Activated T-cell treated with anti-CD3 and anti-CD28 coated beads, Interleukin-2, amount 50 U/mL, for 24 hours (primary cell): ENCODE results near the gene R3HDM4.

Experiments
- DNase-seq: peaks from one replicate; pipeline ENCODE4 v3.0.0-alpha.2; 2020
- H3K27ac Mint-ChIP-seq: 2 replicates; pipeline ENCODE4 v1.8.0; 2020; ENCODE audit warnings: mild to moderate bottlenecking, mixed read lengths
- H3K27me3 Mint-ChIP-seq: 2 replicates; pipeline ENCODE4 v1.8.0; 2020; ENCODE audit warnings: mixed read lengths
- H3K36me3 Mint-ChIP-seq: 2 replicates; pipeline ENCODE4 v1.8.0; 2020; ENCODE audit warnings: low read depth, mixed read lengths
- H3K4me1 Mint-ChIP-seq: 2 replicates; pipeline ENCODE4 v1.8.0; 2020; ENCODE audit warnings: low read depth, mixed read lengths
- H3K4me3 Mint-ChIP-seq: 2 replicates; pipeline ENCODE4 v1.8.0; 2020; ENCODE audit warnings: mild to moderate bottlenecking, moderate library complexity, mixed read lengths
- H3K9me3 Mint-ChIP-seq: 2 replicates; pipeline ENCODE4 v1.8.0; 2020; ENCODE audit warnings: mixed read lengths

R3HDM4 gene

DNA sequence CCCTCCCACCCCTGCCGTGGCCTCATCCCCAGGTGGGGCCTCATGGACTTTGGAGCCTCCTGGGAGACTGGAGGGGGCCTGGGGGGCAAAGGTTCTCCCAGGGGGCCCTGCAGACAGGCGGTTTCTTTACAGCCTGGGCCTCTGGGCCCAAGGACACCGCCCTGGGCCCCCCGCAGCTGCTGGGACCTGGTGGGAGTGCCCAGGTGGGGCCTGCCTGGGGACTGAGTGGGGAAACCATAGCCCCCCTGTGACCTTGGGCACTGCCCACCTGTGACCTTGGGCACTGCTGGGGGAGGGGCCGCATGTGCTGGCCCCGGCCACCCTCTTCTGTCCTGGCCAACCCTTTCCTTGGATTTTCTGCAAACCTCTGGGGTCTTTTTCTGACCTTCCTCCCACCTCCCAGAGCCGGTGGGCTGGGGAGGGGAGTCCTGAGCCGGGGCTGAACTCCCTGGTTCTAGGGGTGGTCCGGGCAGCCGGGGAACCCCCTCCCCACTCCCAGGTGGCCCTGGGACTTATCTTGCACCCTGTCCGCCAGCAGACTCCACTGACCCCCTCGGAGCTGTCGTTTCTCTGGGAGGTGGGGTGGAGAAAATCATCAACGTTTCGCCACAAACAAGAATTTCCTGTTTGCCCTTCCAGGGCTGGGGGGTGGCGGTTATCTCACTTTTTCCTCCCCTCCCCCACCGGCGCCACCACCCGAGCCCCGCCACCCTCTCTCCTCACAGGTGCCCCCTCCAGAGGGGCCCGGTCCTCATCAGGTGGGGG is 39.8 kb upstream of the R3HDM4 start:
- Mint-ChIP-seq H3K27ac (no peak overlapping the region), H3K4me1 (peaks cover 7% of the 10 kb centered on the region), H3K4me3 (no peak overlapping the region)

GRCh38 chr19:952049-952679 is 39.1 kb upstream of the R3HDM4 start:
- H3K9me3 Mint-ChIP-seq, result no peaks in the 10 kb centered on the region
- no peak overlapping the region for H3K27ac Mint-ChIP-seq
- no peak for DNase-seq
- peaks cover 7% of the 10 kb centered on the region for H3K4me1 Mint-ChIP-seq
- no peak overlapping the region for H3K4me3 Mint-ChIP-seq
- H3K36me3 Mint-ChIP-seq, result no peaks in the 10 kb centered on the region
- H3K27me3 Mint-ChIP-seq, result no peaks in the 10 kb centered on the region

More for the DNA sequence above, 39.8 kb upstream of the R3HDM4 start:
- Mint-ChIP-seq H3K27me3 (no peaks in the 10 kb centered on the region), H3K9me3 (no peaks in the 10 kb centered on the region), H3K36me3 (no peaks in the 10 kb centered on the region)
- no peak for DNase-seq

DNA sequence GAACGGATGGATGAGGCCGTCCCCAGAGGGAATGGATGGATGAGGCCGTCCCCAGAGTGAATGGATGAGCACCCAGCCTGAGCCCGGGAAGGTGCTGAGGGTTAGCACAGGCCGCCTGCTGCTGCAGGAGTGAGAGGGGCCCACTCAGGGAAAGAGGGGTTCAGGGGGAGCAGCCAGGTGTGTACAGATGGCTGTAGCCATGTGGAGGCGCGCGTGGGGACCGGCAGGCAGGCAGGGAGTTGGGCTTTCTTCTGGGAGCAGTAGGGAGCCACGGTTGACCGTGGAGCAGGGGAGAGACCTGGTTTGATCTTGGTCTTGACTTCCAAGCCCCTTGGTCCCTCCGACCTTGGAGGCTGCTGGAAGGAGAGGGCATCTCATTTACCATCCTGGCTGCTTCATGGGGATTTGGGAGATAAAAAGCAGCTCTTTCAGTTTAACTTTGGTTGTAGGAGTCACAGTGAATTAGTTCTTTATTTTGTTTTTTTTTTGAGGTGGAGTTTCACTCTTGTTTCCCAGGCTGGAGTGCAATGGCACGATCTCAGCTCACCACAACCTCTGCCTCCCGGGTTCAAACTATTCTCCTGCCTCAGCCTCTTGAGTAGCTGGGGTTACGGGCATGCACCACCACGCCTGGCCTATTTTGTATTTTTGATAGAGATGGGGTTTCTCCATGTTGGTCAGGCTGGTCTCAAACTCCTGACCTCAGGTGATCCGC is 37.5 kb upstream of the R3HDM4 start:
- Mint-ChIP-seq H3K36me3 (no peaks in the 10 kb centered on the region), H3K4me1 (peaks cover 7% of the 10 kb centered on the region), H3K4me3 (no peak overlapping the region), H3K27me3 (no peaks in the 10 kb centered on the region), H3K9me3 (no peaks in the 10 kb centered on the region), H3K27ac (no peak overlapping the region)
- DNase-seq, result no peak

DNA sequence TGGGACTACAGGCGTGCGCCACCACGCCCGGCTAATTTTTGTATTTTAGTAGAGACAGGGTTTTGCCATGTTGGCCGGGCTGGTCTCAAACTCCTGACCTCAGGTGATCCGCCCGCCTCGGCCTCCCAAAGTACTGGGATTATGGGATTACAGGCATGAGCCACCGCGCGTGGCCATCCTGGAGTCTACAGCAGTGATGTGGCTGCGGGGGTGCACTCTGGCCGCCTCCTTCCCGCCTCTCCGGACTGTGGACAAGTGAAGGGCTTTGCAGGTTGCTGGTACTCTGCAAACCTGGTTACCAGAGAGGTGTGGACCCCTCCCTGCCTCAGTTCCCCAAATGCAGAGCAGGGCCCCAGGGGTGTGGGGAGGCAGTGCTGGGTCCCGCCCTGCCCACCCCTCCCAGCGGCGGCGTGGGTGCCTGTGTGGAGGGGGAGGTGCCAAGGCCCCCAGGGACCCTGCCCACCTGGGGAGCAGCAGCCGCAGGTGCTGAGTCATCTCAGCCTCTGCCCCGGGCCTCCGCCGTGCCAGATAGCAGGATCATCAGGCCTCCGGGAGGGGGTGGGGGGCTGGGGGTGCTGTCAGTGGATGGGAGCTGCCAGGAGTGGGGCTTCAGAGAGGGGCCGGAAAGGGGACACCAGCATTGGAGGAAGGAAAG is 36.0 kb upstream of the R3HDM4 start:
- Mint-ChIP-seq H3K4me3 (no peak overlapping the region), H3K27ac (no peak overlapping the region), H3K4me1 (peaks cover 7% of the 10 kb centered on the region), H3K36me3 (no peaks in the 10 kb centered on the region), H3K9me3 (no peaks in the 10 kb centered on the region), H3K27me3 (no peaks in the 10 kb centered on the region)
- DNase-seq, result no peak

GRCh38 chr19:947707-948539 is 34.9 kb upstream of the R3HDM4 start:
- peaks cover 2% of the 10 kb centered on the region for H3K4me1 Mint-ChIP-seq
- no peaks in the 10 kb centered on the region for H3K36me3 Mint-ChIP-seq
- no peak for DNase-seq

DNA sequence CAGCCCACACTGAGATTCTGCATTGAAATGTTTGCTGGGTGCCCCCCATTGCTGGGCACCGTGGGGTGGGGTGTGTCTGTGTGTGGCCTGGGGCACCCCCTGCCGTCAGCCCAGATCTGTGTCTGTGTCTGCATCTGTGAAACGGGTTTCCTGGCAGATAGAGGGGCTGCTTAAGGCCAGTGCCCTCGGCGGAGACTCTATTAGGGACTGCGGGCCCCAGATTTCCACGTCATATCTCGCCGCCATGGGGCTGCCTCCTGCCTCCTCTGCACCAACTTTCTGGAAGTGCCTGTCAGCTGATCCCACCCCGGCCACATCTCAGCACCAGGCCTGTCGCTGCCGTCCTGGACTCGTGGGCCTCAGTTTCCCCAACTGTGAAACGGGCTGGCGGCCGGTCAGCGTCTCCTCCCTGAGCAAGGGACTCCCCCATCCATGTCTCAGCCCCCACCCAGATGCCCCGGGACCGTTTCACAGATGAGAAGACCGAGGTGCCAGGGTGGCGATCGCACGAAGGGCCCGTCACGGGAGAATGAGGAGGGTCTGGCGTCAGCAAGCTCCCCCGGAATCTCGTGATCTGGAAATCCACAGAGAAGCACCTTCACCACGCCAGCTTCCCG is 34.2 kb upstream of the R3HDM4 start:
- no peaks in the 10 kb centered on the region for H3K36me3 Mint-ChIP-seq
- H3K27me3 Mint-ChIP-seq, result no peaks in the 10 kb centered on the region
- DNase-seq, result no peak
- no peak overlapping the region for H3K27ac Mint-ChIP-seq
- no peaks in the 10 kb centered on the region for H3K9me3 Mint-ChIP-seq
- H3K4me1 Mint-ChIP-seq, result no peaks in the 10 kb centered on the region
- no peak overlapping the region for H3K4me3 Mint-ChIP-seq

More at GRCh38 chr19:947707-948539, 34.9 kb upstream of the R3HDM4 start:
- Mint-ChIP-seq H3K4me3 (no peak overlapping the region), H3K27ac (no peak overlapping the region), H3K9me3 (no peaks in the 10 kb centered on the region), H3K27me3 (no peaks in the 10 kb centered on the region)

- peaks cover 6% of the 10 kb centered on the region for H3K4me1 Mint-ChIP-seq
- H3K27ac Mint-ChIP-seq, result no peak overlapping the region
- H3K36me3 Mint-ChIP-seq, result no peaks in the 10 kb centered on the region
- no peaks in the 10 kb centered on the region for H3K27me3 Mint-ChIP-seq
- no peaks in the 10 kb centered on the region for H3K9me3 Mint-ChIP-seq
- DNase-seq, result no peak
- H3K4me3 Mint-ChIP-seq, result no peak overlapping the region
Measured at GRCh38 chr19:945401-946252, 32.6 kb upstream of the R3HDM4 start.

GRCh38 chr19:944663-945241 is 31.7 kb upstream of the R3HDM4 start:
- Mint-ChIP-seq H3K4me3 (no peak overlapping the region), H3K27ac (no peak overlapping the region), H3K4me1 (peaks cover 14% of the 10 kb centered on the region), H3K9me3 (no peaks in the 10 kb centered on the region), H3K27me3 (no peaks in the 10 kb centered on the region), H3K36me3 (no peaks in the 10 kb centered on the region)
- no peak for DNase-seq

- Mint-ChIP-seq H3K27ac (no peak overlapping the region), H3K36me3 (no peaks in the 10 kb centered on the region), H3K27me3 (no peaks in the 10 kb centered on the region), H3K4me1 (peaks cover 19% of the 10 kb centered on the region), H3K4me3 (no peak overlapping the region), H3K9me3 (no peaks in the 10 kb centered on the region)
- no peak for DNase-seq
Measured at GRCh38 chr19:944171-944567, 31.1 kb upstream of the R3HDM4 start.

GRCh38 chr19:943551-944170 is 30.6 kb upstream of the R3HDM4 start:
- no peaks in the 10 kb centered on the region for H3K36me3 Mint-ChIP-seq
- H3K4me3 Mint-ChIP-seq, result no peak overlapping the region
- H3K4me1 Mint-ChIP-seq, result peaks cover 19% of the 10 kb centered on the region
- H3K27ac Mint-ChIP-seq, result no peak overlapping the region
- DNase-seq, result no peak
- no peaks in the 10 kb centered on the region for H3K27me3 Mint-ChIP-seq
- H3K9me3 Mint-ChIP-seq, result no peaks in the 10 kb centered on the region

DNA sequence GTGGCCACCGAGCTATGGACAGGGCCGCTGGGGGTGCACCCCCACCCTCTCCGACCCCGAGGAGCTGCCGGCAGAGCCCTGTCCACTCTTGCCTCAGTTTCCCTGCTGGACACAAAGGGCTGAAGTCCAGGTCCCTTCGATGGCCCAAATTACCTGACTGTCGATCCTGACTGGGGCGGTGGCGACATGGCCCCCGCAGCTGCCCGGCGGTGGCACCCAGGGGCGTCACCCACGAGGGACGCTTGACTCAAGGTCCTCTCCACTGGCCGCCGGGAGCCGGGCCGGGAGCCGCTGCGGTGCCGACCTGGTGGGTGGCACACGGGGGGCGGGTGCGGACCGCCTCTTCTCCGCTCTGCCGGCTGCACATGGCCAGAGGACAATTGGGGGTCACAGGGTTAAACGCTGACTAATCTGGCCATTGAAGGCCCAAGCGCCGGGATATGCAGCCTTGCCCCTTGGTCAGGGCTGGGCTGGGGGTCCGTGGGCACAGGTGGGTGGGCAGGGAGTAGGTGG is 29.2 kb upstream of the R3HDM4 start:
- Mint-ChIP-seq H3K27me3 (no peaks in the 10 kb centered on the region), H3K36me3 (no peaks in the 10 kb centered on the region), H3K4me3 (no peak overlapping the region), H3K9me3 (no peaks in the 10 kb centered on the region), H3K27ac (no peak overlapping the region), H3K4me1 (peaks cover 31% of the 10 kb centered on the region)
- no peak for DNase-seq
